ENCODE measurements around the gene CAPN7.

Gene CAPN7

DNA sequence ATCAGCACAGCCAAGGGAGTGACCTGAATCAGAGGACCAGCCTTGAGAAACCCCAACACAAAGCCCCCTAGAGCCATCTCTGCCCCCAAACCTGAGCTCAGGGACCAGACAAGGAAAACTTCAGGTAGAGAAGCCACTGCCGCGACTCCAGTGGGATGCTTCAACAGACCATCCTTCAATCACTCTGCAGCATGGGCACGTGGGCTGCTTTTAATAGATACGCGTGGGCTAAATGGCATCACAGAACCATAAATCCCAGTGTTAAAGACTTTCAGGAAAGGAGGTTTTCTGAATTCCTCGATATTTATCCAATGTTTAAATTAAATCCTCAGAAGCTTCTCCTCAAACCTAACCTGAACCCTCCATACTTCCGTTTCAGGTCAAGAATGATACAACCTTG is 95.7 kb downstream of the CAPN7 start:
- DNase-seq = no peak
